GM12801 (cell line): ENCODE measurements around the gene CACNA2D3.

Source experiments
- TF ChIP-seq, protein P1 (sequence below): IDR thresholded peaks from one replicate; pipeline ENCODE4 v1.5.1; 2011; ENCODE audit warnings: control low read depth; ENCODE audit not compliant: insufficient read length; ENCODE audit errors: extremely low read depth

The CACNA2D3 gene

DNA sequence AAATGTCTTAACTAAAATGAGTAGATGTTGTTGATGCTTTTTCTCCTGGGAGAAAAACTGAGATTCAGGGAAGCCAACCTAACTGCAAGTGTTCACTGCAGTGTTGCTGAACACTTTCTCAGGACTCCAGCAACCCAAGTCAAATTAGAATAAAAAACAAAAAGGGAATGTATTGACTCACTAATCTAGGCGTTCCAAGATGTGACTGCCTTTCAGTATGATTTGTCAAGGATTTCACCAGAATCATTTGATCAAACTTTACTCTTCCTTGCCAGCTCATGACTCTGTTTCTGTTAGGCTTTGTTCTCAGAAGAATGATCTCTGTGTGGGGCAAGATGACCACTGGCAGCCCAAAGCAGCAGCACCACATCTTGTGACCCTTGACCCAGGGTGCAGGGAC, 364.0 kb downstream of the CACNA2D3 start:
- TF ChIP-seq, protein P1, sequence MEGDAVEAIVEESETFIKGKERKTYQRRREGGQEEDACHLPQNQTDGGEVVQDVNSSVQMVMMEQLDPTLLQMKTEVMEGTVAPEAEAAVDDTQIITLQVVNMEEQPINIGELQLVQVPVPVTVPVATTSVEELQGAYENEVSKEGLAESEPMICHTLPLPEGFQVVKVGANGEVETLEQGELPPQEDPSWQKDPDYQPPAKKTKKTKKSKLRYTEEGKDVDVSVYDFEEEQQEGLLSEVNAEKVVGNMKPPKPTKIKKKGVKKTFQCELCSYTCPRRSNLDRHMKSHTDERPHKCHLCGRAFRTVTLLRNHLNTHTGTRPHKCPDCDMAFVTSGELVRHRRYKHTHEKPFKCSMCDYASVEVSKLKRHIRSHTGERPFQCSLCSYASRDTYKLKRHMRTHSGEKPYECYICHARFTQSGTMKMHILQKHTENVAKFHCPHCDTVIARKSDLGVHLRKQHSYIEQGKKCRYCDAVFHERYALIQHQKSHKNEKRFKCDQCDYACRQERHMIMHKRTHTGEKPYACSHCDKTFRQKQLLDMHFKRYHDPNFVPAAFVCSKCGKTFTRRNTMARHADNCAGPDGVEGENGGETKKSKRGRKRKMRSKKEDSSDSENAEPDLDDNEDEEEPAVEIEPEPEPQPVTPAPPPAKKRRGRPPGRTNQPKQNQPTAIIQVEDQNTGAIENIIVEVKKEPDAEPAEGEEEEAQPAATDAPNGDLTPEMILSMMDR: no peak

DNA sequence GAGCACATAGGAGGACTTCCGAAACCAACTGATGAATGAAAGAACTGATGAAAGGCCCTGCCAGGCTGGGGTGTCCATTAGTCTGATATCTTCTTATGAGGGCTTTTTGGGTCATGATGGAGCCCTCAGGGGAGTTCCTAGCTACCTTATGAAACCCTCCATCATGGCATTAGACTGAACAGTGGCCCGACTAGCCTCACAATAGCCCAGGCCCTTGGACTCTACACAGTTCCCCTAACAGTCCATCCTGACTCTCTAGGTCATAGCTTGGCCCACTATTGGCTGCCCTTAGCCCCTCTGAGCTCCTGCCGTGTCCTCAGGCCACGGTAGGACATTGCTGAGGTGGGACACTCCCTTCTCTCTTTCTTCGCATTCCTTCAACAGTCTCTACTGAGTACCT, 365.9 kb downstream of the CACNA2D3 start:
- TF ChIP-seq, protein P1: no peak

DNA sequence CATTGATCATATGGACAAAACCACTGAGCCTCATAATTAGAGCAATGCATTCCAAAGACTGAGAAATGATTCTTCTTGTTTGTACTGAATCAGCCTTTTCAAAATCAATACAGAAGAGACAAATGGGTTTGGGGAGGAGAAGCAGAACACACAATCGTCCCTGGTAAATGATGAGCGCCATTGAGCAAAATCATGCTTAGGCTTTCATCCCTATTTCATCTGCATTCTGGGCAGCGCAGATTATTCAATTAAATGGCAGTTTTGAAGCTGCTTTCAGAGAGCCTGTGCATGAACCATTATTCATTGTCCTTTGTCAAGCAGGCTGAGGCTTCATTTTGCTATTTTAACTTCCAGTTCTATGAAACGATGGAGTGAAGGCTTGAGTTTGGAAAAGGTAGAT, 371.9 kb downstream of the CACNA2D3 start:
- TF ChIP-seq, protein P1: no peak

DNA sequence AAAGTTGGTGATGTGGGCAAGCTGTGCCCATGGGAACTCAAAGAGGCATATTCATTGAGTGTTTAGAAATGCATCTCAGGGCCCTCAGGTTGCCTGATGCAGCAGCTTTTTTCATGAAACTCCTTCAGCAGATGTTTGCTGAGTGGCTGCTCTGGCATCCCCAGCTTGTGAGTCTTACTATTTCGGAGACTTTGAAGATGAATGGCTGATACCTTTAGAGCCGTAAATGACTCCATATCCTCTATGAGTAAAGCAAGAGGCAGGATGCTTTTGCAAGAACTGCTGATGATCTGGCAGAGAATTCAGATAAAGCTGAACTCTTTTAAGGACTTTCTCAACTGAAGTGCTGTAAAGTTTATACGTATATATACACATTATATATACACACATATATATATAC, 384.3 kb downstream of the CACNA2D3 start:
- TF ChIP-seq, protein P1: no peak

GRCh38 chr3:54507876-54508460, 385.6 kb downstream of the CACNA2D3 start:
- TF ChIP-seq, protein P1: no peak

DNA sequence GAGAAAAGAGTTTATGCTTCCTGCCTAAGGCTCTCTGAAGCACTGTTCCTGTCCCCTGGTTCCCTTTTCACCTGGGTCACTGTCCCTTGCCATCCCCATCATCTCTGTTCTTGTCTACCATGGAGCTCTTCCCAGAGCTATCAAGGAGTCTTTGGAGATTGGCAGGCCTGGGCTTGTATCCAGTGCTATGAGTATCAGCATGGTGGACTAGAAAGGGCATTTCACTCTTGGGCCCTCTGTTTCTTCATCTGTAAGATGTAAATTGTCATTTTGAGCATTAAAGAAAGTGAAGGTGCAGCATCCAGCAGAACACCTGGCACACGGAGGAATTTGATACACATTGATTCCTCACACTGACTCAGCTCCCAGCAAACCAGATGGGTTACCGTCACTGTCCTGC, 388.2 kb downstream of the CACNA2D3 start:
- TF ChIP-seq, protein P1: no peak

DNA sequence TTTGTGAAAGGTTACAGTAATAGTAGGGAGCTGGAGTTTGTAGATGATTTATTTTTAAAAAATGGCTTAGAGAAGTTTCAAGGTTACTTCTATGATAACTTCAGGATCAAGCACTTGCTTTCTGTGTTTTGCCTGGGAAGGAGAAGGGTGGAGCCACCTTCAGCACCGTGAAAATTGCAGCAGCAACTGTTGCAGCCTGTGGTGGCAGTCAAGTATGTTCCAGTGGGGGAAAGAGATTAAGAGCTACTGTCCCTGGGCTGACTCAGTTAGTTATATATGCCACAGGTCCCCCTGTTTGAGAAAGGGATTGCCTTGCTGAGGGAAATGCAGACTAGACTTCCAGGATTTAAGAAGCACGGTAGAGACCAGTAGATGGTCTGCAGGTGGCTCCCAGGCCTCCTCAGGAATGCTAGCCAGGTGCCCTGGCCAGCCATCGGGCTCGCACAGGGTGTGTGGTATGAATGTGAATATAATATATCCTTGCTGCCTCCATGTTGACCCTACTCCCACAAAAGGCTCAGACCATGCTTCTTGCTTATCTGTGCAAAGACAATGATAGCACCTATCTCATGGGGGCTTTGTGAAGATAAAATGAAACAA, 389.5 kb downstream of the CACNA2D3 start:
- TF ChIP-seq, protein P1: no peak
